Astrocyte (in vitro differentiated cells and primary cell): ENCODE data around the gene PLEKHG4B.
"Not testable (repeated sequence)": the region's sequence is repeated elsewhere in the genome, so short reads cannot be mapped to it uniquely, and the experiment has no call there.

ENCODE experiments used
- CTCF ChIP-seq: IDR thresholded peaks from 2 replicates; pipeline ENCODE4 v1.5.1; 2011; ENCODE audit warnings: low read depth, mild to moderate bottlenecking, inconsistent platforms, low read length, moderate library complexity; ENCODE audit not compliant: insufficient read depth
- EZH2 ChIP-seq: IDR thresholded peaks from 2 replicates; pipeline ENCODE4 v1.6.1; 2012; ENCODE audit warnings: mild to moderate bottlenecking, low read length, inconsistent platforms; ENCODE audit not compliant: insufficient read depth

GRCh38 chr5:216076-216475, 124.1 kb downstream of the PLEKHG4B start:
- not testable (repeated sequence) for TF ChIP-seq CTCF, EZH2
